GM18499 (cell line): ENCODE results near the gene SIGLEC6.

Source experiments
- ATAC-seq: cut with Tn5 transposase; IDR thresholded peaks from one replicate; pipeline ENCODE4 v1.9.1; 2021; ENCODE audit warnings: moderate number of reproducible peaks; ENCODE audit not compliant: insufficient read depth, unreplicated experiment

The SIGLEC6 gene

GRCh38 chr19:51531349-51532315 lies at the start of gene SIGLEC6:
Gene SIGLEC6, minus strand, starts transcription at chr19:51531670. Its CDS starts 22 bp downstream, at chr19:51531648.
- ATAC-seq = no peak

GRCh38 chr19:51576850-51577249 lies 45.4 kb upstream of the SIGLEC6 start:
- ATAC-seq = no peak

GRCh38 chr19:51573331-51573730 lies 41.9 kb upstream of the SIGLEC6 start:
- ATAC-seq = no peak

GRCh38 chr19:51572908-51573307 lies 41.4 kb upstream of the SIGLEC6 start:
- no peak for ATAC-seq

GRCh38 chr19:51572410-51572809 lies 40.9 kb upstream of the SIGLEC6 start:
- no peak for ATAC-seq

GRCh38 chr19:51571599-51571998 lies 40.1 kb upstream of the SIGLEC6 start:
- ATAC-seq = no peak

- ATAC-seq = no peak
Measured at GRCh38 chr19:51570962-51571575, 39.6 kb upstream of the SIGLEC6 start, which contains the start of gene ZNF175. Gene ZNF175, plus strand, starts transcription at chr19:51571283. Its CDS starts 2,047 bp downstream, at chr19:51573330.

GRCh38 chr19:51568456-51568855 lies 37.0 kb upstream of the SIGLEC6 start:
- no peak for ATAC-seq

GRCh38 chr19:51567583-51567982 lies 36.1 kb upstream of the SIGLEC6 start:
- ATAC-seq = no peak

GRCh38 chr19:51566489-51567100 lies 35.1 kb upstream of the SIGLEC6 start:
- no peak for ATAC-seq

- ATAC-seq = no peak
Measured at GRCh38 chr19:51565583-51565982, 34.1 kb upstream of the SIGLEC6 start.

GRCh38 chr19:51564791-51565190 lies 33.3 kb upstream of the SIGLEC6 start:
- ATAC-seq = no peak

GRCh38 chr19:51560339-51560738 lies 28.9 kb upstream of the SIGLEC6 start:
- no peak for ATAC-seq

GRCh38 chr19:51559240-51559639 lies 27.8 kb upstream of the SIGLEC6 start:
- no peak for ATAC-seq

- no peak for ATAC-seq
Measured at GRCh38 chr19:51552996-51553725, 21.7 kb upstream of the SIGLEC6 start.

- ATAC-seq = no peak
Measured at GRCh38 chr19:51552608-51552995, 21.1 kb upstream of the SIGLEC6 start.

GRCh38 chr19:51551673-51552432 lies 20.4 kb upstream of the SIGLEC6 start:
- ATAC-seq = no peak

- ATAC-seq = no peak
Measured at GRCh38 chr19:51550848-51551672, 19.6 kb upstream of the SIGLEC6 start.
